ENCODE measurements around the gene HSPH1.

- TF ChIP-seq EZH2 (IDR thresholded peaks at IDR 0.05; ENCODE audit: low read length) (no peak), CTCF (optimal IDR thresholded peaks at IDR 0.05 in 1 of 3, IDR thresholded peaks at IDR 0.05 in 1 of 3, conservative IDR thresholded peaks at IDR 0.05 in 1 of 3; ENCODE audit: extremely low read depth in 1 of 3, insufficient read depth in 2 of 3, low read length in 3 of 3) (no peak)
Measured at GRCh38 chr13:31172001-31172400, 10.3 kb upstream of the HSPH1 start.
